ENCODE data around the gene ZNF71. TPM values are rescaled to one million over a fixed set of nuclear protein-coding genes. Genes with fewer than 3 reads are reported as not detected.

The ZNF71 gene
- total and polyA plus RNA-seq, 2 of the 8 experiments (the other 6 are each of a cell fraction or from before 2014, with no cell fraction given), result 8.2 to 12.4 TPM

DNA sequence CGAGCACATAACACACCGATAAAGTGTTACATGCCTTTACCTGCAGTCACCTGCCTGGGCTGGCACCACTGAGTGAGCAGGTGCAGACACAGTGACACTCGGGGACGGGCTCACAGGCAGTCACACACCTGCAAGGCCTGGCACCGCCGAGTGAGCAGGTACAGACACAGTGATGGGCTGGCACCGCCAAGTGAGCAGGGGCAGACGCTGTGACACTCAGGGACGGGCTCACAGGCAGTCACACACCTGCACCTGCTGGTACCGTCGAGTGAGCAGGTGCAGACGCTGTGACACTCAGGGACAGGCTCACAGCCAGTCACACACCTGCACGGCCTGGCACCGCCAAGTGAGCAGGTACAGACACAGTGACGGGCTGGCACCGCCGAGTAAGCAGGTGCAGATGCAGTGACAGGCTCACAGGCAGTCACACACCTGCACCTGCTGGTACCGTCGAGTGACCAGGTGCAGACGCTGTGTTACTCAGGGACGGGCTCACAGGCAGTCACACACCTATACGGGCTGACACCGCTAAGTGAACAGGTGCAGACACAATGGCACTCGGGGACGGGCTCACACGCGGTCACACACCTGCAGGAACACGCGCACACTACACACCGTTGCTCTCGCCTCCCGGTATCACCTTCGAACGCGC lies 76.0 kb downstream of the ZNF71 start:
- H3K23me2 ChIP-seq (ENCODE audit: low read depth, low read length), result peaks cover 8% of the 10 kb centered on the region
- WGBS, 2 experiments (ENCODE audit: extremely low coverage in 1 of 2, insufficient coverage in 1 of 2, insufficient read length in 1 of 2, insufficient replicate concordance in 2 of 2, low coverage in 1 of 2, low lambda C conversion rate in 2 of 2, missing lambda C conversion rate in 1 of 2), result 89% methylated on average over 35 of the region's 35 CpGs; no CpG with 5 or more reads in 1 of the 2 experiments
- ChIA-PET POLR2A (ENCODE audit: partially characterized antibody) (no interaction called here), CTCF (ENCODE audit: partially characterized antibody) (no interaction called here)
- H3K27ac ChIP-seq (ENCODE audit: low read depth, low read length), result no peak overlapping the region
- no peak for DNase-seq (ENCODE audit: low read depth in 1 of 2, low spot score in 2 of 2)
- no peak overlapping the region for H2BK120ac ChIP-seq (replicated peaks; ENCODE audit: low read depth, low read length)
- peaks cover 0 to 3% of the 10 kb centered on the region in 2 experiments for H4K20me1 ChIP-seq (replicated peaks in 1 of 2; ENCODE audit: control insufficient read depth in 1 of 2, insufficient read depth in 2 of 2, low read length in 2 of 2)
- peaks cover 0 to 10% (median 0%) of the 10 kb centered on the region in 4 experiments; a peak in 1 of 7 replicates for H3K4me1 ChIP-seq (replicated peaks in 1 of 4; ENCODE audit: control insufficient read depth in 3 of 4, insufficient read depth in 4 of 4, low read length in 3 of 4)
- H2AFZ ChIP-seq (ENCODE audit: low read length), result no peak overlapping the region
- no peaks in the 10 kb centered on the region for H3K36me3 ChIP-seq (ENCODE audit: control insufficient read depth in 2 of 4, insufficient read depth in 4 of 4, low read length in 3 of 4)
- H3K18ac ChIP-seq (ENCODE audit: extremely low read depth, low read length), result no peak overlapping the region
- peak overlapping the region; percentile 95; the same call in 1 of the 2 replicates for H4K8ac ChIP-seq (ENCODE audit: extremely low read depth, insufficient read depth, low read length)
- H3K79me1 ChIP-seq (ENCODE audit: low read depth, low read length), result no peaks in the 10 kb centered on the region
- FAIRE-seq, result no peak
- no peak overlapping the region for H2AK5ac ChIP-seq (ENCODE audit: low read depth, low read length)
- H3K23ac ChIP-seq (ENCODE audit: insufficient read length), result peak overlapping the region; percentile 92
- H4K5ac ChIP-seq (ENCODE audit: insufficient read length, low read depth, low read length), result peak overlapping the region; percentile 52
- peak overlapping the region; percentile 81 for H3K14ac ChIP-seq (ENCODE audit: insufficient read length)
- no peaks in the 10 kb centered on the region for H3K79me2 ChIP-seq (ENCODE audit: control insufficient read depth in 1 of 2, insufficient read depth in 2 of 2, low read length in 2 of 2)
- H3K9me3 ChIP-seq (ENCODE audit: insufficient read depth in 2 of 2, low read depth in 1 of 2, low read length in 1 of 2), result peaks cover 55 to 82% of the 10 kb centered on the region in 2 experiments
- peak overlapping the region in 1 of 4 experiments; percentile 24; a peak in 1 of 7 replicates for H3K9ac ChIP-seq (replicated peaks in 1 of 4; ENCODE audit: extremely low read depth in 1 of 4, low read depth in 3 of 4, low read length in 3 of 4)
- peak overlapping the region in 1 of 2 experiments; percentile 91; a peak in 2 of 4 replicates for H3K4me2 ChIP-seq (ENCODE audit: insufficient read depth in 1 of 2, low read depth in 2 of 2, low read length in 2 of 2)
- H3K56ac ChIP-seq (replicated peaks; ENCODE audit: insufficient read length, low read depth, low read length), result peak overlapping the region; percentile 73
- H4K91ac ChIP-seq (replicated peaks; ENCODE audit: insufficient read length, low read length), result peak overlapping the region; percentile 59
- H3K27me3 ChIP-seq (replicated peaks in 1 of 4; ENCODE audit: control insufficient read depth in 3 of 4, extremely low read depth in 1 of 4, insufficient read depth in 3 of 4, low read length in 3 of 4), result no peaks in the 10 kb centered on the region
- H2BK15ac ChIP-seq (ENCODE audit: low read length), result no peak overlapping the region
- peak overlapping the region; percentile 89 for H3K4ac ChIP-seq (replicated peaks; ENCODE audit: insufficient read length, low read depth, low read length)
- peak overlapping the region; percentile 35; the same call in 1 of the 2 replicates for H2BK5ac ChIP-seq (ENCODE audit: low read depth, low read length)
- no peak overlapping the region for H2BK20ac ChIP-seq (ENCODE audit: low read length)
- H2BK12ac ChIP-seq (ENCODE audit: low read depth, low read length), result no peak overlapping the region
- H3K4me3 ChIP-seq (ENCODE audit: extremely low read depth in 1 of 4, insufficient read depth in 2 of 4, low read depth in 3 of 4, low read length in 4 of 4), result peak overlapping the region in 1 of 4 experiments; percentile 92; a peak in 1 of 8 replicates
- TF ChIP-seq CREB1 (IDR thresholded peaks at IDR 0.05), result no peak
- TF ChIP-seq ASH2L (IDR thresholded peaks at IDR 0.05; ENCODE audit: low read length), result no peak
- TF ChIP-seq, protein P1, sequence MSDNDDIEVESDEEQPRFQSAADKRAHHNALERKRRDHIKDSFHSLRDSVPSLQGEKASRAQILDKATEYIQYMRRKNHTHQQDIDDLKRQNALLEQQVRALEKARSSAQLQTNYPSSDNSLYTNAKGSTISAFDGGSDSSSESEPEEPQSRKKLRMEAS (IDR thresholded peaks at IDR 0.05), result no peak
- TF ChIP-seq, protein P2, sequence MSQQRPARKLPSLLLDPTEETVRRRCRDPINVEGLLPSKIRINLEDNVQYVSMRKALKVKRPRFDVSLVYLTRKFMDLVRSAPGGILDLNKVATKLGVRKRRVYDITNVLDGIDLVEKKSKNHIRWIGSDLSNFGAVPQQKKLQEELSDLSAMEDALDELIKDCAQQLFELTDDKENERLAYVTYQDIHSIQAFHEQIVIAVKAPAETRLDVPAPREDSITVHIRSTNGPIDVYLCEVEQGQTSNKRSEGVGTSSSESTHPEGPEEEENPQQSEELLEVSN (IDR thresholded peaks at IDR 0.05), result no peak
- TF ChIP-seq YY1 (IDR thresholded peaks at IDR 0.05; ENCODE audit: low read depth, low read length), result no peak
- TF ChIP-seq TCF12 (IDR thresholded peaks at IDR 0.05; ENCODE audit: low read depth, low read length), result no peak
- TF ChIP-seq MAFK (IDR thresholded peaks at IDR 0.05; ENCODE audit: low read depth, low read length), result no peak
- no peak for TF ChIP-seq POLR2A (IDR thresholded peaks at IDR 0.05; ENCODE audit: control extremely low read depth in 1 of 2, low read depth in 2 of 2, low read length in 2 of 2)
- TF ChIP-seq SIRT6 (IDR thresholded peaks at IDR 0.05; ENCODE audit: low read length), result no peak
- TF ChIP-seq JUND (IDR thresholded peaks at IDR 0.05; ENCODE audit: low read length), result no peak
- TF ChIP-seq, protein P3, sequence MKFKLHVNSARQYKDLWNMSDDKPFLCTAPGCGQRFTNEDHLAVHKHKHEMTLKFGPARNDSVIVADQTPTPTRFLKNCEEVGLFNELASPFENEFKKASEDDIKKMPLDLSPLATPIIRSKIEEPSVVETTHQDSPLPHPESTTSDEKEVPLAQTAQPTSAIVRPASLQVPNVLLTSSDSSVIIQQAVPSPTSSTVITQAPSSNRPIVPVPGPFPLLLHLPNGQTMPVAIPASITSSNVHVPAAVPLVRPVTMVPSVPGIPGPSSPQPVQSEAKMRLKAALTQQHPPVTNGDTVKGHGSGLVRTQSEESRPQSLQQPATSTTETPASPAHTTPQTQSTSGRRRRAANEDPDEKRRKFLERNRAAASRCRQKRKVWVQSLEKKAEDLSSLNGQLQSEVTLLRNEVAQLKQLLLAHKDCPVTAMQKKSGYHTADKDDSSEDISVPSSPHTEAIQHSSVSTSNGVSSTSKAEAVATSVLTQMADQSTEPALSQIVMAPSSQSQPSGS (IDR thresholded peaks at IDR 0.05; ENCODE audit: low read length), result no peak
- TF ChIP-seq POLR2AphosphoS5 (IDR thresholded peaks at IDR 0.05; ENCODE audit: low read depth, low read length), result no peak

Measured in H1 (cell line).